Ovary (tissue), 9 donors: Measurements from ENCODE around the gene BMI1. TPM values are rescaled to one million over a fixed set of nuclear protein-coding genes. Genes with fewer than 3 reads are reported as not detected.

Experiments
- DNase-seq, 5 donors: peaks; one replicate each; pipeline ENCODE4 v3.0.0-alpha.2; 2019 to 2020
- H3K27ac ChIP-seq, 2 donors: fragments of 200-600 bp; one replicate each; pipeline versions ENCODE4 v1.5.1 to v1.8.0; 2019 to 2022
- H3K27me3 ChIP-seq: fragments of 200-600 bp; one replicate; pipeline ENCODE4 v1.8.0; 2022
- H3K36me3 ChIP-seq: fragments of 200-600 bp; sonication (generic); one replicate; pipeline ENCODE4 v1.5.1; 2019
- H3K4me1 ChIP-seq: one replicate; pipeline ENCODE4 v1.8.1; 2013; ENCODE audit warnings: mild to moderate bottlenecking, moderate library complexity; ENCODE audit not compliant: insufficient read depth
- H3K4me3 ChIP-seq: fragments of 200-600 bp; sonication (generic); one replicate; pipeline ENCODE4 v1.5.1; 2017
- H3K9me3 ChIP-seq, 2 donors: fragments of 200-600 bp in 1 of 2; sonication (generic) in 1 of 2; one replicate each; pipeline versions ENCODE4 v1.5.1 to v1.8.1; 2013 to 2019; ENCODE audit warnings: mild to moderate bottlenecking in 1 of 2, moderate library complexity in 1 of 2
- CTCF ChIP-seq, 3 donors: fragments of 450-650 bp in 2 of 3; fragments of 200-600 bp in 1 of 3; IDR thresholded peaks; one replicate each; pipeline versions ENCODE4 v1.5.1 to v1.8.0; 2016 to 2022; ENCODE audit warnings: antibody characterized with exemption in 3 of 3, mild to moderate bottlenecking in 1 of 3
- EP300 ChIP-seq: sonication (generic); formaldehyde crosslinking; IDR thresholded peaks from one replicate; pipeline ENCODE4 v1.6.1; 2017; ENCODE audit warnings: antibody characterized with exemption
- POLR2A ChIP-seq: fragments of 450-650 bp; IDR thresholded peaks from one replicate; pipeline ENCODE4 v1.6.1; 2017; ENCODE audit warnings: antibody characterized with exemption, mild to moderate bottlenecking, moderate library complexity
- WGBS, 3 donors: extraction: QIAGEN DNeasy Blood & Tissue Kit in 1 of 3; methylation state at CpG; one replicate each; pipeline versions ENCODE4 v1.1.5 to v1.1.7; 2013 to 2017; 5-methylcytosine and 5-hydroxymethylcytosine counted together
- intact Hi-C, 4 donors: fragments of 100-400 bp; cut with DNase I; formaldehyde crosslinking; loops; one replicate each; pipeline versions ENCODE4 v1.11.0 to v1.15.1; 2022 to 2023
- polyA plus RNA-seq, 2 donors: library from polyadenylated mRNA; stranded (reverse); fragments of 200-250 nt in 1 of 2; fragments of 350-450 nt in 1 of 2; fragmentation: Illumina TruSeq in 1 of 2; extraction: RNeasy Lipid Tissue Mini Kit (QIAGEN cat#74804) in 1 of 2; gene quantifications; one replicate each; pipeline ENCODE4 v1.2.3, GENCODE V29; 2013 to 2014
- total RNA-seq, 7 donors: library from RNA; depleted of rRNA in 2 of 7; stranded (reverse); fragments of >200 nt in 2 of 7; fragmentation: NEBNext Ultra II Directional in 3 of 7; extraction: Animal tissue kit (Norgen Biotek cat#: 25700) in 3 of 7; gene quantifications; one replicate each; pipeline versions ENCODE4 v1.1.0 to v1.2.4, GENCODE V29; 2016 to 2023
- donor health status: DM: no; HTN: no; CAD: no; lungs with moderate emphysema.
- donor health status: DM: no; HTN: no; CAD: no.
- donor health status: Bipolar disorder and iron deficiency.
- donor health status: DM: yes; HTN: yes; CAD: no.
- donor health status: DM: no; HTN: no; CAD: no.
- donor health status: DM: yes; HTN: yes; CAD: no.

The BMI1 gene
- total and polyA plus RNA-seq, 9 donors: 18.7 to 63.3 (median 39.6) TPM

- 75 to 83% (median 76%) methylated on average over 4 of the region's 4 CpGs for WGBS, 3 donors
- no peaks in the 10 kb centered on the region for H3K27me3 ChIP-seq
- DNase-seq: no peak
- intact Hi-C loops: no loop called here
- H3K4me1 ChIP-seq: no peaks in the 10 kb centered on the region
- no peak overlapping the region for H3K4me3 ChIP-seq
- H3K9me3 ChIP-seq: no peaks in the 10 kb centered on the region
- H3K27ac ChIP-seq: no peak overlapping the region
- no peaks in the 10 kb centered on the region for H3K36me3 ChIP-seq
- TF ChIP-seq POLR2A: no peak
- no peak for TF ChIP-seq EP300
- TF ChIP-seq CTCF (IDR thresholded peaks at IDR 0.05): no peak
Measured at GRCh38 chr10:22365644-22366434, 44.9 kb downstream of the BMI1 start.

- Histone ChIP-seq H3K4me3 (no peak overlapping the region), H3K4me1 (no peaks in the 10 kb centered on the region), H3K27me3 (no peaks in the 10 kb centered on the region), H3K27ac (no peak overlapping the region), H3K9me3 (no peaks in the 10 kb centered on the region), H3K36me3 (no peaks in the 10 kb centered on the region)
- TF ChIP-seq CTCF (IDR thresholded peaks at IDR 0.05): no peak
- no peak for TF ChIP-seq POLR2A
- TF ChIP-seq EP300: no peak
- DNase-seq: no peak
- intact Hi-C loops: no loop called here
Measured at GRCh38 chr10:22366435-22366703, 45.5 kb downstream of the BMI1 start.

GRCh38 chr10:22366771-22367170 is 45.9 kb downstream of the BMI1 start:
- H3K4me1 ChIP-seq: no peaks in the 10 kb centered on the region
- no peak for DNase-seq
- WGBS, 3 donors: 39 to 51% (median 43%) methylated on average over 2 of the region's 2 CpGs
- no peak overlapping the region for H3K27ac ChIP-seq
- intact Hi-C loops: no loop called here
- TF ChIP-seq POLR2A (no peak), EP300 (no peak), CTCF (IDR thresholded peaks at IDR 0.05) (no peak)
- no peaks in the 10 kb centered on the region for H3K27me3 ChIP-seq
- no peaks in the 10 kb centered on the region for H3K9me3 ChIP-seq
- no peak overlapping the region for H3K4me3 ChIP-seq
- H3K36me3 ChIP-seq: no peaks in the 10 kb centered on the region

GRCh38 chr10:22367471-22367870 is 46.6 kb downstream of the BMI1 start:
- no peak overlapping the region for H3K27ac ChIP-seq
- no peak for DNase-seq
- no peaks in the 10 kb centered on the region for H3K9me3 ChIP-seq
- WGBS, 3 donors: 94 to 99% (median 98%) methylated on average over 1 of the region's 1 CpG
- TF ChIP-seq POLR2A (no peak), CTCF (IDR thresholded peaks at IDR 0.05) (no peak), EP300 (no peak)
- intact Hi-C loops: no loop called here
- no peaks in the 10 kb centered on the region for H3K27me3 ChIP-seq
- H3K4me3 ChIP-seq: no peak overlapping the region
- no peaks in the 10 kb centered on the region for H3K4me1 ChIP-seq
- H3K36me3 ChIP-seq: no peaks in the 10 kb centered on the region
